GM19463 (cell line): ENCODE results near the gene POU2F3.

Source experiments
- ATAC-seq: cut with Tn5 transposase; IDR thresholded peaks from one replicate; pipeline ENCODE4 v1.9.1; 2021; ENCODE audit warnings: mild to moderate bottlenecking, moderate library complexity; ENCODE audit not compliant: unreplicated experiment

POU2F3 gene

GRCh38 chr11:120210626-120211521, 29.1 kb upstream of the POU2F3 start, which contains the start of gene OAF:
Gene OAF, plus strand, starts transcription at chr11:120211032. Its CDS starts 248 bp downstream, at chr11:120211280.
- peak; percentile 94 for ATAC-seq

GRCh38 chr11:120211522-120212258, 28.2 kb upstream of the POU2F3 start:
- ATAC-seq, result no peak

- ATAC-seq, result no peak
Measured at GRCh38 chr11:120212259-120212878, 27.6 kb upstream of the POU2F3 start.

- ATAC-seq, result no peak
Measured at GRCh38 chr11:120212926-120213325, 27.0 kb upstream of the POU2F3 start.

- ATAC-seq, result no peak
Measured at GRCh38 chr11:120214581-120214980, 25.4 kb upstream of the POU2F3 start.

- no peak for ATAC-seq
Measured at GRCh38 chr11:120215634-120216033, 24.3 kb upstream of the POU2F3 start.

- ATAC-seq, result no peak
Measured at GRCh38 chr11:120216426-120217102, 23.4 kb upstream of the POU2F3 start.

GRCh38 chr11:120217526-120217925, 22.4 kb upstream of the POU2F3 start:
- no peak for ATAC-seq

- no peak for ATAC-seq
Measured at GRCh38 chr11:120217941-120218694, 21.8 kb upstream of the POU2F3 start.

GRCh38 chr11:120218695-120219033, 21.3 kb upstream of the POU2F3 start:
- ATAC-seq, result no peak

GRCh38 chr11:120219232-120219937, 20.6 kb upstream of the POU2F3 start:
- no peak for ATAC-seq

GRCh38 chr11:120219938-120220746, 19.8 kb upstream of the POU2F3 start:
- ATAC-seq, result no peak

- no peak for ATAC-seq
Measured at GRCh38 chr11:120220747-120221037, 19.2 kb upstream of the POU2F3 start.

- no peak for ATAC-seq
Measured at GRCh38 chr11:120221115-120221752, 18.7 kb upstream of the POU2F3 start.

- ATAC-seq, result no peak
Measured at GRCh38 chr11:120222916-120223315, 17.0 kb upstream of the POU2F3 start.

GRCh38 chr11:120223793-120224192, 16.1 kb upstream of the POU2F3 start:
- ATAC-seq, result no peak

GRCh38 chr11:120224361-120224760, 15.6 kb upstream of the POU2F3 start:
- ATAC-seq, result no peak
